ENCODE measurements around the gene TXNRD1.

DNA sequence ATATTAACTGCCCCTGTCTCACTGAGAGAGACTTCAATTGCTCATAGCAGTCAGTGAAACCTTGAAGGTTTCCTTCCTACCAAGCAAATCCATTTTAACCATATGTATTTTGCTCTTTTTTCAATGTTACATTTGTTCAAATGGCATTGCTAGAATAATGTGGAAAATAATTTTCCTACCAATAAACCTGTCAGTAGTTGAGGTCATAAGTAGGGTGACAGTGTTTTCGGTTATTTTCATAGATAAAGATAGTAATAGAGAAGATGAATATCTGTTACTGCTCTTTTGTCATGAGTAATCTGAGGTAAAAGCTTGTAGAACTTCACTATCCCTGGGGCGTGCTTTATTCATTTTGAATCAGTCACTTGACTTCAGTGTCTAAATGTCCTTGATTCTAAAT lies 120.5 kb downstream of the TXNRD1 start:
- TF ChIP-seq, protein P1, sequence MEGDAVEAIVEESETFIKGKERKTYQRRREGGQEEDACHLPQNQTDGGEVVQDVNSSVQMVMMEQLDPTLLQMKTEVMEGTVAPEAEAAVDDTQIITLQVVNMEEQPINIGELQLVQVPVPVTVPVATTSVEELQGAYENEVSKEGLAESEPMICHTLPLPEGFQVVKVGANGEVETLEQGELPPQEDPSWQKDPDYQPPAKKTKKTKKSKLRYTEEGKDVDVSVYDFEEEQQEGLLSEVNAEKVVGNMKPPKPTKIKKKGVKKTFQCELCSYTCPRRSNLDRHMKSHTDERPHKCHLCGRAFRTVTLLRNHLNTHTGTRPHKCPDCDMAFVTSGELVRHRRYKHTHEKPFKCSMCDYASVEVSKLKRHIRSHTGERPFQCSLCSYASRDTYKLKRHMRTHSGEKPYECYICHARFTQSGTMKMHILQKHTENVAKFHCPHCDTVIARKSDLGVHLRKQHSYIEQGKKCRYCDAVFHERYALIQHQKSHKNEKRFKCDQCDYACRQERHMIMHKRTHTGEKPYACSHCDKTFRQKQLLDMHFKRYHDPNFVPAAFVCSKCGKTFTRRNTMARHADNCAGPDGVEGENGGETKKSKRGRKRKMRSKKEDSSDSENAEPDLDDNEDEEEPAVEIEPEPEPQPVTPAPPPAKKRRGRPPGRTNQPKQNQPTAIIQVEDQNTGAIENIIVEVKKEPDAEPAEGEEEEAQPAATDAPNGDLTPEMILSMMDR (IDR thresholded peaks at IDR 0.05; ENCODE audit: low read depth, low read length, poor library complexity, severe bottlenecking), result no peak
- no peak for TF ChIP-seq EZH2phosphoT487 (IDR thresholded peaks at IDR 0.05; ENCODE audit: borderline replicate concordance, low read length)

Data from DOHH2 (cell line).